RWPE2 (cell line): ENCODE data around the gene GLRB.

ENCODE experiments used
- ATAC-seq: fragments of 200-7000 bp; cut with Tn5 transposase; 3 replicates; pipeline ENCODE4 v1.9.1; 2021; ENCODE audit warnings: low read depth
- DNase-seq: peaks from one replicate; pipeline ENCODE4 v3.0.0-alpha.2; 2020; ENCODE audit warnings: low spot score
- H3K27ac ChIP-seq: fragments of 450-650 bp; 2 replicates; pipeline ENCODE4 v1.5.1; 2017; ENCODE audit warnings: mild to moderate bottlenecking; ENCODE audit not compliant: poor library complexity, severe bottlenecking
- H3K27me3 ChIP-seq: fragments of 250-450 bp; sonication (Bioruptor Pico); 2 replicates; pipeline ENCODE4 v1.5.1; 2021; ENCODE audit warnings: mild to moderate bottlenecking, moderate library complexity; ENCODE audit not compliant: insufficient read depth, poor library complexity, severe bottlenecking
- H3K36me3 ChIP-seq: fragments of 250-450 bp; sonication (Bioruptor Pico); 2 replicates; pipeline ENCODE4 v1.5.1; 2020; ENCODE audit warnings: low read depth, mild to moderate bottlenecking, moderate library complexity
- H3K4me1 ChIP-seq: fragments of 250-450 bp; sonication (Bioruptor Pico); 2 replicates; pipeline ENCODE4 v1.5.1; 2021; ENCODE audit warnings: mild to moderate bottlenecking, moderate library complexity; ENCODE audit not compliant: insufficient read depth, poor library complexity, severe bottlenecking
- H3K4me3 ChIP-seq: fragments of 250-450 bp; sonication (Bioruptor Pico); 2 replicates; pipeline ENCODE4 v1.5.1; 2021; ENCODE audit warnings: mild to moderate bottlenecking, moderate library complexity; ENCODE audit not compliant: severe bottlenecking
- H3K9me3 ChIP-seq: fragments of 250-450 bp; sonication (Bioruptor Pico); 2 replicates; pipeline ENCODE4 v1.5.1; 2021; ENCODE audit warnings: mild to moderate bottlenecking, moderate library complexity; ENCODE audit not compliant: severe bottlenecking
- CTCF ChIP-seq: fragments of 450-650 bp; IDR thresholded peaks from one replicate; pipeline ENCODE4 v1.5.1; 2017; ENCODE audit warnings: mild to moderate bottlenecking, moderate library complexity; ENCODE audit not compliant: poor library complexity, severe bottlenecking

GLRB gene

GRCh38 chr4:157095716-157096115, 19.8 kb downstream of the GLRB start:
- H3K4me3 ChIP-seq, result no peak overlapping the region
- no peak for TF ChIP-seq CTCF
- no peak for DNase-seq

GRCh38 chr4:157096439-157096838, 20.5 kb downstream of the GLRB start:
- TF ChIP-seq CTCF, result no peak
- H3K4me3 ChIP-seq, result no peak overlapping the region
- ATAC-seq (no peak), DNase-seq (no peak)
- H3K27ac ChIP-seq, result no peak overlapping the region
- H3K9me3 ChIP-seq, result no peaks in the 10 kb centered on the region
- no peaks in the 10 kb centered on the region for H3K36me3 ChIP-seq
- H3K27me3 ChIP-seq, result no peaks in the 10 kb centered on the region
- no peaks in the 10 kb centered on the region for H3K4me1 ChIP-seq

More at GRCh38 chr4:157095716-157096115, 19.8 kb downstream of the GLRB start:
- no peaks in the 10 kb centered on the region for H3K27me3 ChIP-seq
- ATAC-seq, result no peak
- no peaks in the 10 kb centered on the region for H3K36me3 ChIP-seq
- H3K9me3 ChIP-seq, result no peaks in the 10 kb centered on the region
- no peak overlapping the region for H3K27ac ChIP-seq
- no peaks in the 10 kb centered on the region for H3K4me1 ChIP-seq

- no peak overlapping the region for H3K27ac ChIP-seq
- no peaks in the 10 kb centered on the region for H3K4me1 ChIP-seq
- no peaks in the 10 kb centered on the region for H3K36me3 ChIP-seq
- no peak for DNase-seq
- H3K9me3 ChIP-seq, result no peaks in the 10 kb centered on the region
- ATAC-seq, result no peak
- no peak for TF ChIP-seq CTCF
- H3K27me3 ChIP-seq, result no peaks in the 10 kb centered on the region
- no peak overlapping the region for H3K4me3 ChIP-seq
These were observed 23.6 kb downstream of the GLRB start for GRCh38 chr4:157099506-157099905.

- H3K27ac ChIP-seq, result no peak overlapping the region
- DNase-seq, result no peak
- no peaks in the 10 kb centered on the region for H3K9me3 ChIP-seq
- H3K27me3 ChIP-seq, result no peaks in the 10 kb centered on the region
- TF ChIP-seq CTCF, result no peak
- no peak overlapping the region for H3K4me3 ChIP-seq
- H3K4me1 ChIP-seq, result no peaks in the 10 kb centered on the region
- no peak for ATAC-seq
- no peaks in the 10 kb centered on the region for H3K36me3 ChIP-seq
These were observed 28.6 kb downstream of the GLRB start for GRCh38 chr4:157104541-157104940.

GRCh38 chr4:157114671-157115070, 38.7 kb downstream of the GLRB start:
- no peak overlapping the region for H3K4me3 ChIP-seq
- peaks cover 16% of the 10 kb centered on the region for H3K4me1 ChIP-seq
- no peaks in the 10 kb centered on the region for H3K27me3 ChIP-seq
- H3K9me3 ChIP-seq, result no peaks in the 10 kb centered on the region
- no peak for DNase-seq
- ATAC-seq, result no peak
- peaks cover 5% of the 10 kb centered on the region; the same call in 1 of the 2 replicates for H3K36me3 ChIP-seq
- no peak overlapping the region for H3K27ac ChIP-seq
- TF ChIP-seq CTCF, result no peak
